DMS153 (cell line): ENCODE data around the gene MS4A4A.

Experiments used
- DNase-seq: peaks from one replicate; lab custom pipeline; 2025; lab: John Stamatoyannopoulos, UW

MS4A4A gene

GRCh38 chr11:60303661-60304060, 23.2 kb downstream of the MS4A4A start:
- no peak for DNase-seq

- DNase-seq = no peak
Observed at GRCh38 chr11:60305906-60306619, 25.6 kb downstream of the MS4A4A start.

- DNase-seq = no peak
Observed at GRCh38 chr11:60307507-60308195, 27.2 kb downstream of the MS4A4A start.

GRCh38 chr11:60310407-60310998, 30.0 kb downstream of the MS4A4A start:
- DNase-seq = no peak

- no peak for DNase-seq
Observed at GRCh38 chr11:60314635-60315321, 34.3 kb downstream of the MS4A4A start.

GRCh38 chr11:60315871-60316270, 35.4 kb downstream of the MS4A4A start:
- no peak for DNase-seq

GRCh38 chr11:60316317-60316716, 35.9 kb downstream of the MS4A4A start:
- no peak for DNase-seq

GRCh38 chr11:60318726-60319125, 38.3 kb downstream of the MS4A4A start:
- no peak for DNase-seq

- no peak for DNase-seq
Observed at GRCh38 chr11:60321051-60321450, 40.6 kb downstream of the MS4A4A start.

GRCh38 chr11:60326955-60327354, 46.5 kb downstream of the MS4A4A start, which contains the start of gene MS4A6E:
Gene MS4A6E (plus strand): TSS chr11:60327255. CDS start chr11:60334896, 7,641 bp downstream.
- no peak for DNase-seq

- no peak for DNase-seq
Observed at GRCh38 chr11:60328460-60328859, 48.0 kb downstream of the MS4A4A start.

- no peak for DNase-seq
Observed at GRCh38 chr11:60332846-60333245, 52.4 kb downstream of the MS4A4A start.

GRCh38 chr11:60334005-60334620, 53.6 kb downstream of the MS4A4A start:
- DNase-seq = peak; percentile 15

- DNase-seq = no peak
Observed at GRCh38 chr11:60336767-60337391, 56.4 kb downstream of the MS4A4A start.

- no peak for DNase-seq
Observed at GRCh38 chr11:60338053-60338452, 57.6 kb downstream of the MS4A4A start.

- DNase-seq = no peak
Observed at GRCh38 chr11:60339356-60339755, 58.9 kb downstream of the MS4A4A start.

- DNase-seq = no peak
Observed at GRCh38 chr11:60343094-60343704, 62.7 kb downstream of the MS4A4A start.

GRCh38 chr11:60344146-60344545, 63.7 kb downstream of the MS4A4A start:
- DNase-seq = no peak

GRCh38 chr11:60345489-60345888, 65.0 kb downstream of the MS4A4A start:
- no peak for DNase-seq

- no peak for DNase-seq
Observed at GRCh38 chr11:60347084-60347797, 66.8 kb downstream of the MS4A4A start.
